Suprapubic skin (tissue), 3 donors: ENCODE data around the gene MRPL1.

Source experiments
- POLR2A ChIP-seq, 2 donors: fragments of 450-650 bp; IDR thresholded peaks; one replicate each; pipeline ENCODE4 v1.6.1; 2017; ENCODE audit warnings: antibody characterized with exemption in 2 of 2, mild to moderate bottlenecking in 2 of 2, moderate library complexity in 2 of 2
- TF ChIP-seq, protein P1 (sequence below), 2 donors: fragments of 200-600 bp in 1 of 2; fragments of 450-650 bp in 1 of 2; sonication (generic) in 1 of 2; IDR thresholded peaks; one replicate each; pipeline ENCODE4 v1.5.1; 2016 to 2019; ENCODE audit warnings: antibody characterized with exemption in 2 of 2, mild to moderate bottlenecking in 1 of 2, moderate library complexity in 1 of 2

GRCh38 chr4:77920371-77920770 is 57.7 kb downstream of the MRPL1 start:
- TF ChIP-seq, protein P1, sequence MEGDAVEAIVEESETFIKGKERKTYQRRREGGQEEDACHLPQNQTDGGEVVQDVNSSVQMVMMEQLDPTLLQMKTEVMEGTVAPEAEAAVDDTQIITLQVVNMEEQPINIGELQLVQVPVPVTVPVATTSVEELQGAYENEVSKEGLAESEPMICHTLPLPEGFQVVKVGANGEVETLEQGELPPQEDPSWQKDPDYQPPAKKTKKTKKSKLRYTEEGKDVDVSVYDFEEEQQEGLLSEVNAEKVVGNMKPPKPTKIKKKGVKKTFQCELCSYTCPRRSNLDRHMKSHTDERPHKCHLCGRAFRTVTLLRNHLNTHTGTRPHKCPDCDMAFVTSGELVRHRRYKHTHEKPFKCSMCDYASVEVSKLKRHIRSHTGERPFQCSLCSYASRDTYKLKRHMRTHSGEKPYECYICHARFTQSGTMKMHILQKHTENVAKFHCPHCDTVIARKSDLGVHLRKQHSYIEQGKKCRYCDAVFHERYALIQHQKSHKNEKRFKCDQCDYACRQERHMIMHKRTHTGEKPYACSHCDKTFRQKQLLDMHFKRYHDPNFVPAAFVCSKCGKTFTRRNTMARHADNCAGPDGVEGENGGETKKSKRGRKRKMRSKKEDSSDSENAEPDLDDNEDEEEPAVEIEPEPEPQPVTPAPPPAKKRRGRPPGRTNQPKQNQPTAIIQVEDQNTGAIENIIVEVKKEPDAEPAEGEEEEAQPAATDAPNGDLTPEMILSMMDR (IDR thresholded peaks at IDR 0.05), result no peak
- TF ChIP-seq POLR2A (IDR thresholded peaks at IDR 0.05), result no peak
